ENCODE measurements around the gene HMX2. TPM values are rescaled to one million over a fixed set of nuclear protein-coding genes. Genes with fewer than 3 reads are reported as not detected.
A peak's percentile ranks its signal among the peaks of the same experiment; 100 is the strongest.

The HMX2 gene
- total RNA-seq, 1 experiment from 2014 or later: not detected

GRCh38 chr10:123136221-123136805 is 11.6 kb upstream of the HMX2 start:
- in situ Hi-C loops (cut with HindIII; ENCODE audit: low pct_unique_long_range_greater_than_20kb, low sequenced_read_pairs): no loop called here
- no peak for DNase-seq (ENCODE audit: low read depth, low spot score)

DNA sequence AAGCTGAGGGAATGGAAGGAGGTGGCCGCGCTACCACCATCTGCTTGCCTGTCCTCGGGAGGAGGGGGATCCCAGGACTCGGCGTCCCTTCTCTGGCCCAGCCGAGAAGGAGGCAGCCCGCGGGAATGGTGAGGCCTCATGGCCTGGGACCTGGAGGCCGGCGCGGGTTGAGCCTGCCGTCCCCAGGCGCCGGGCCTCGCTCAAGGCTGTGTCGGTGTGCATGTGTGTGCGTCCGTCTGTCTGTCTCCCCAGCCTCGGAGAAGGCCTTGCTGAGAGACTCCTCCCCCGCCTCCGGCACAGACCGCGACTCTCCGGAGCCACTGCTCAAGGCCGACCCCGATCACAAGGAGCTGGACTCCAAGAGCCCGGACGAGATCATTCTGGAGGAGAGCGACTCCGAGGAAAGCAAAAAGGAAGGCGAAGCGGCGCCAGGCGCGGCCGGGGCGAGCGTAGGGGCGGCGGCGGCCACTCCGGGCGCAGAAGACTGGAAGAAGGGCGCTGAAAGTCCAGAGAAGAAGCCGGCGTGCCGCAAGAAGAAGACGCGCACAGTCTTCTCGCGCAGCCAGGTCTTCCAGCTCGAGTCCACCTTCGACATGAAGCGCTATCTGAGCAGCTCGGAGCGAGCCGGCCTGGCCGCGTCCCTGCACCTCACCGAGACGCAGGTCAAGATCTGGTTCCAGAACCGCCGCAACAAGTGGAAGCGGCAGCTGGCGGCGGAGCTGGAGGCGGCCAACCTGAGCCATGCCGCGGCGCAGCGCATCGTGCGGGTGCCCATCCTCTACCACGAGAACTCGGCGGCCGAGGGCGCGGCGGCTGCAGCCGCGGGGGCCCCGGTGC is 10.9 kb upstream of the HMX2 start:
- in situ Hi-C loops (cut with HindIII; ENCODE audit: low pct_unique_long_range_greater_than_20kb, low sequenced_read_pairs): no loop called here
- DNase-seq (ENCODE audit: low read depth, low spot score): no peak

GRCh38 chr10:123139165-123139520 is 8.8 kb upstream of the HMX2 start:
- no peak for DNase-seq (ENCODE audit: low read depth, low spot score)

GRCh38 chr10:123139521-123140163 is 8.3 kb upstream of the HMX2 start:
- in situ Hi-C loops (cut with HindIII; ENCODE audit: low pct_unique_long_range_greater_than_20kb, low sequenced_read_pairs): no loop called here
- peak; percentile 77 for DNase-seq (ENCODE audit: low read depth, low spot score)

More at GRCh38 chr10:123139165-123139520, 8.8 kb upstream of the HMX2 start:
- in situ Hi-C loops (cut with HindIII; ENCODE audit: low pct_unique_long_range_greater_than_20kb, low sequenced_read_pairs): no loop called here

- in situ Hi-C loops (cut with HindIII; ENCODE audit: low pct_unique_long_range_greater_than_20kb, low sequenced_read_pairs): no loop called here
- no peak for DNase-seq (ENCODE audit: low read depth, low spot score)
Measured at GRCh38 chr10:123140164-123140982, 7.6 kb upstream of the HMX2 start.

DNA sequence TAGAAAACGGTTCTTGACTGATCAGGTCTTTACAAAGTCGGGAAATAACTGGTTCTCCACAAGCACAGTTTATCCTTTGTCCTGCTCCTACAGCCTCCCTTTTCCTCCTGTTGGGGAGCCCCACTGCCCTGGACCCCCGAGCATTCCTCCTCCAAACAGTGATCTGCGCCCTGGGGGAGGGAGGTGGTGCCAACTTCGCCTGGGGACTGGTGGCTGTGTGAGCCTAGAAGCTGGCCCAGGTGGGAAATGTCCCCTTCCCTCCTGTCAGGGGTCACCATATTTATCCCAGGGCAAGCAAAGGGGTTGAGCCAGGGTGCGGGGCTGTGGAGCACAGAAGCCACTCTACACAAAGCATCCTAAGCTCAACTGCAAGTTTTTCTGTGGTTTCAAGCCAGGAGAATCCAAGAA is 6.9 kb upstream of the HMX2 start:
- in situ Hi-C loops (cut with HindIII; ENCODE audit: low pct_unique_long_range_greater_than_20kb, low sequenced_read_pairs): no loop called here
- DNase-seq (ENCODE audit: low read depth, low spot score): no peak

DNA sequence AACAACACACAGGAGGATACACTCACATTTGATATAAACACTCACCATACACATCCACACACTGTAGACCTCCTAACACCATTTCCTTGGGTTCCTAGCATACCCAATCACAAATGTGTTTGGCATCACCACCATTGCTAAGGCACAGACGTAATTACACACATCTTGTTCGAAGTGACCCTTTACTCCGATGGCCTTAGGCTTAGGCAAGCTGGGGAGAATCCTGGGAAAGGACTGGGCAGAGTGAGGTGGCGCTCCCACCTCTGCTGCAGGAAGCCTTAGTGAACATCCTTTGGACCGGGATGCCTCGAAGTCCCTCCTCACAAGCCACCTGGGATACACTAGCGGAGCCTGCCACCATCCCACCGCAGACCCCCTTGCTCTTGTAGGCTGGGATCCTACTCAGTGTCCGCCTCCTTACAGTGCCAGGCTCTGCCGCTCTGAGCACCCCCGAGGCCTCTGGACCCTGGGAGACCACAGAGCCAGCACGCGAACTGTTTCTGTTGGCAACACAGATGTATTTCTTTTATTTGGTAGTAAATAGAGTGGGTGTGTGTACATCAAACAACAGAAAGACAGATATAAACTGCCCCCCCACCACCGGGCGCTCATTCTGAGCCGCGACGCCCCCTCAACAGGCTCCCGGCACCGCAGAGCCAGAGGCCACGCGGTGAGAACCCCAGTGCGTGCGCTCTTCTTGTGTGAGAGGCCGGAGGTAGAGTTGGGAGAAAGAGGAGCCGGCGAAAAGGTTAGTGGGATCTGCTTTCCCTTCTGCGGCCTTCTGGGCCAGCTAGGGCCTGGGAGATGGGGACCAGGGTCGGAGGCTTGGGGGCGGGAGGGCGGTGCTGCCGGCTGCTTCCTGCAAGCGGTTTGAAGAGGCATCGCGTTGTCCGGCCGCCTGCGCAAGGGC is 5.9 kb upstream of the HMX2 start:
- in situ Hi-C loops (cut with HindIII; ENCODE audit: low pct_unique_long_range_greater_than_20kb, low sequenced_read_pairs): no loop called here
- DNase-seq (ENCODE audit: low read depth, low spot score): no peak

GRCh38 chr10:123142701-123143161 is 5.2 kb upstream of the HMX2 start:
- no peak for DNase-seq (ENCODE audit: low read depth, low spot score)
- in situ Hi-C loops (cut with HindIII; ENCODE audit: low pct_unique_long_range_greater_than_20kb, low sequenced_read_pairs): no loop called here

DNA sequence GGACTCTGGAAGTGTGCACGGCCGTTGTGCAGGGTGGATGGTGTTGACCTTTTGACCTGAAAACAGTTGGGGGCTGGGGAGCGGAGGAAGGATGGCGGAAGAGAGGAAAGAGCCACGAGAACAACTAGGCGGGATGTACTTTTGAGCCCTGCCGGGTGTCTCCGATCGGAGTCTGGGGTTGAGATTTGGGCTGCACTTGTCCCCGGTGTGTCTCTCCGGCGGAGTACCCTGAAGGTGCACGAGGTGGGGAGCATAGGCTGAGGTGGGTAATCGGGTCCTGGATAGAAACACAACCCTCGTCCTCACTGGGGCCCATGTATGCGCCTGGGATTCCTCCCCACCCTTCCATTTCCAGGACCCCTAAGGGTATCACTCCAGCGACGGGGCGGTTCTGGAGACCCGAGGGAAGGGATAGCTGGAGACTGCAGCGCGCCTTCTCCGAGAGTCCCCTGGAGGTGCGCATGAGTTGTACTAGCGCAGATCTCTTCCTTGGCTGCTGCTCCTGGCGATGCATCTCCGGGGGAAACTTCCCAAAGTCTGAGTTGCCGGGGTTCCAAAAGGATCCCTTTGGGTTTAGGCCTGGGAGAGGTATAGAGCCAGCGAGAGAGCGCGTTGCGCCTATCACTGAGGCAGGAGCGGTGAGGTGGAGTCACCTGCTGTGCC is 4.6 kb upstream of the HMX2 start:
- no peak for DNase-seq (ENCODE audit: low read depth, low spot score)
- in situ Hi-C loops (cut with HindIII; ENCODE audit: low pct_unique_long_range_greater_than_20kb, low sequenced_read_pairs): no loop called here

DNA sequence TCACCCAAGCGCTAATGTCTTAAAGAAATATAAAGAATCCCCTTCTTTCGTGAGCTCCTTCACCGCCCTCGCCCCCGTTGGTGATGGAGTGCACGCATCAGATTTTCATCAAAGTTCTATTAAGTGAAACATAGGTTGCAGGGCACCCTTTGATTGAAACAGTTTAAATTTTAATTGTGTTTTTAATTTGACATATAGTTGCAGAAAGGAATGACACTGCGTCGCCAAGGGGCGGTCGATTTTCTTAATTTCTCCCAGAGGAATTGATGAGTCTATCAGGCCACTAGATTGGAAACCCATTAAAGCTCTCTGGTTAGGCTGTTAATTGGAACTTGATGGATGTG is 4.1 kb upstream of the HMX2 start:
- in situ Hi-C loops (cut with HindIII; ENCODE audit: low pct_unique_long_range_greater_than_20kb, low sequenced_read_pairs): no loop called here

DNA sequence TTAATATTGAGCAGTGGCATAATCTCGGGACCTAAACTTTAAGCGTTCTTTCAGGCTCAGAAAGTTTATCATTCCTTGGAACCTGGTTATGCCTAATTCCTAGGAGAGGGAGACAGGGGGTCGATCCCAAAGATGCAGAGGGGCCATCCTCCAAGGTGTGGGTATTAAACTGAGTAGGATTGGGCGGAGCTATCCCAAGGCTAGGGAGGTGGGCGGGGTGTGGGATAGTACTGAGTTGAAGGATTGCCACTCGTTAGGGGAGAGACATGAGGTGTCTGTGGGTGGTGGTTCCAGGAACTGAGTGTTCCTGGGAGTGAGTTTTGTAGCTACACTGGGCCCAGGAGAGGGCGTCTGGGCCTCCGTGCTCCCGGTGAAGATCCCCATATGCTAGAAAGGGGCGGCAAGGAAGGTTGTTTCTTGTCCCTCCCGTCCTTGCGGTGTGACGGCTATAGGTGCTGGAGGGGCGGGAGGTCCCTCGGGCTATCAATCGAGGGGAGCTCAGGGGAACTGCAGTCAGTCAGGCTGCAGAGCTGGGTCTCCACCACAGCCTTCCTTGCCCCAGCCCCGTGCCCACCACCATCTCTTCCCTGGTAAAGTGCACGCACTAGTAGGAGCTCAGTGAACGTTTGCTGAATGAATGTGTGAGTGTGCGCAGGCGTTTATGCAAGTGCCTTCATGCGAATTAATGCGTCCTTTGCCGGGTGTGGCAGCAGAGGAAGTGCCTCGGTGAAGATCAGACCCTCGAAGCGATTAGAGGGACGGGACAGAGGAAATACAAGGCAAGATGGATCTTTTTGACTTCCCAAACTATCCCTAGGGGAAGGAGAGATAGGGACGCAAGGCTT is 3.0 kb upstream of the HMX2 start:
- DNase-seq (ENCODE audit: low read depth, low spot score): no peak
- in situ Hi-C loops (cut with HindIII; ENCODE audit: low pct_unique_long_range_greater_than_20kb, low sequenced_read_pairs): no loop called here

More for the DNA sequence above, 4.1 kb upstream of the HMX2 start:
- no peak for DNase-seq (ENCODE audit: low read depth, low spot score)

DNA sequence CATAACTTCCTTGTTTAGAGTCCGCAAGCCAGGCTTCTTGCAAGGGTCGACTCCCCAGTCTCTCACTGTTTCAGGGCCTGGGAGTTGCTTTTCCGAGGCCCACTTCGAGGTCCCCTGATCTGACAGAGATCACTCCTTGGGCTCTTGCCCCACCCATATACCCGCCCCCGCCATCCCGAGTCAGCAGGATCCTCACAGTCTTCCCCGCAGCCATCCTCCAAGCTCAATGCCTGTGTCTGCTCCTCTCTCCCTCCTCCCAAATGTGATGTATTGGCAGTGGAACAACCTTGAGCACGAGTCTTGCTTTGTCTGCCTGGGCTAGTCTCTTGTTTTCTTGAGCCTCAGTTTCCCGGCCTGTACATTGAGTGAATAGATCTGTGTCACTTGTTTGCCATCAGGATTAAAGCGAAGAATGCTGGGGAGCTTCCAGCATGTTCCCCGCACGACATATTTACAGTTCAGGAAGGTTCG is 2.4 kb upstream of the HMX2 start:
- in situ Hi-C loops (cut with HindIII; ENCODE audit: low pct_unique_long_range_greater_than_20kb, low sequenced_read_pairs): no loop called here
- no peak for DNase-seq (ENCODE audit: low read depth, low spot score)

DNA sequence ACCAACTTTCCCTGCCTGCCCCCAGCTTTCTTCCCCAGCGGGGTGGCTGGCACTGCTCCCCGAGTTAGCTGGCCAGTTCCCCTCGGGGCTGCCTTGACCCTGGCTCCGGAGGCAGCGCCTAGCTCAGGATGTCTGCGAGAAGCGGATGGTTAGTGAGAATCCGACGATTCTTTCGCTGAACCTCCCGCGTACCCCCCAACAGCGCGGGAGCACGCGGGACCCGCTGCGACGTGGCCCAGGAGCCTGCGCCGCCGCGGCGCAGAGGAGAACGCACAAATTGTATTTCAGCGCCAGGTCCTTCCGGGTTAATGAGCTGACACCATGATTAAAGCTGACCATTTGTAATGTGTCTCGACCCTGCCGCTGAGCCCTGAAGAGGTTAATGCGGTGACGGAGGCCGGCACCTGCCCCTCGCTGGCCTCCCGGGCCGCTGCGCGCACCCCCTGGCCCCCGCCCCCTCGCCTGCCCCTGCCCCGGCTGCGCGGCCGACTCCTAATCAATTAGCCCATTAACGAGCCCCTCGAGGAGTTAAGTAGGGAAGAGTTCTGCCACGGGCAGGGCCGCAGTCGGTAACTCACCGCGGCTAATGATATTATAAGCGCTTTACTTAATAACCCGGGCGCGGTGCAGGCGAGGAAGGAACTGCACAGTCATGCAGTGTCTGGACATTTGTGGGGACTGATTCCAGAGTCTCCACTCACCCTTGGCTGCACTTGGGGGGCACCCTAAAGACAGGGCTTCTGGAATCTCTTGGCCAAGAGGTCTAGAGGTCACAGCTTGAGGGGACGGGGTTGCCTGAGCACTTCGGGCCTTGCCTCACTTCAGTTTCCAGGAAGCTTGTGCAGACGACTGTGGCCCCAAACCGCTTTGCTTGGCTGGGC is 1.7 kb upstream of the HMX2 start:
- in situ Hi-C loops (cut with HindIII; ENCODE audit: low pct_unique_long_range_greater_than_20kb, low sequenced_read_pairs): no loop called here
- no peak for DNase-seq (ENCODE audit: low read depth, low spot score)

DNA sequence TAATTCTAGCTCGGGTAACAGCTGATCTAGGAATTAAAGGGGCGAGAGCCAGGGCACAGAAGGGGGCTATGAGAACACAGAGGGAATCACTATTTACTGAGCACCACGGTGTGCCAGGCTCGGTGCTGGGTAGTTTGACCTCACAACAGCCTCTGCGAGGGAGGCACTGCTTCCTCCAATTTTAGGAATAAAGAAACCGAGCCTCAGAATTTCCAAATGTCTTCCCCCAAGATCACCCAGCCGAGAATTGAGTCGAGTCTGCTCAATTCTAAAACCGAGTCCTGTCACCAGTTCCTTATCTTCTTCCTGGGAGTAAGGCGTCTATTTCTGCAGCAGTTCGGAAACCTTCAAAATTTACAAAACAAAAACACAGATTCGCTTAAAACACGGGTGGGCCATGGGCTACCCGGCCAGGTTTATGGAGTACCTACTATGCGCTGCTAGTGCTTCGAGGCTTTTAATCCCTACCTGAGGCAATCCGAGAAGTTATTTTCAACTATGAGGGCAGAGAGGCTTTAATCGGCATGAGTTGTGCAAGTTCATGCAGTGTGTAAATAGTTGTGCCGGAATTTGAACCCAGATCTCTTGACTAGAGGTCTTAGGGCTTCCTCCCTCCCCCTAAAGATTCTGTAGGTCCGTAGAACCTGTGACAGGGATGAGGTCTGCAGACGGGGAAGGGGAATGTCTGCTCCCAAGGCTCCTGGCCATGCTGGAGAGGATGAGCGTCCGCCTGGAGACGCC is 872 bp upstream of the HMX2 start:
- in situ Hi-C loops (cut with HindIII; ENCODE audit: low pct_unique_long_range_greater_than_20kb, low sequenced_read_pairs): no loop called here

More for the DNA sequence above, 872 bp upstream of the HMX2 start:
- DNase-seq (ENCODE audit: low read depth, low spot score): no peak
